Measurements from ENCODE around the gene KAZN. TPM values are rescaled to one million over a fixed set of nuclear protein-coding genes. Genes with fewer than 3 reads are reported as not detected.

KAZN gene
- polyA plus RNA-seq, 1 of the 3 experiments (the other 2 are of a cell fraction), result 6.8 TPM

DNA sequence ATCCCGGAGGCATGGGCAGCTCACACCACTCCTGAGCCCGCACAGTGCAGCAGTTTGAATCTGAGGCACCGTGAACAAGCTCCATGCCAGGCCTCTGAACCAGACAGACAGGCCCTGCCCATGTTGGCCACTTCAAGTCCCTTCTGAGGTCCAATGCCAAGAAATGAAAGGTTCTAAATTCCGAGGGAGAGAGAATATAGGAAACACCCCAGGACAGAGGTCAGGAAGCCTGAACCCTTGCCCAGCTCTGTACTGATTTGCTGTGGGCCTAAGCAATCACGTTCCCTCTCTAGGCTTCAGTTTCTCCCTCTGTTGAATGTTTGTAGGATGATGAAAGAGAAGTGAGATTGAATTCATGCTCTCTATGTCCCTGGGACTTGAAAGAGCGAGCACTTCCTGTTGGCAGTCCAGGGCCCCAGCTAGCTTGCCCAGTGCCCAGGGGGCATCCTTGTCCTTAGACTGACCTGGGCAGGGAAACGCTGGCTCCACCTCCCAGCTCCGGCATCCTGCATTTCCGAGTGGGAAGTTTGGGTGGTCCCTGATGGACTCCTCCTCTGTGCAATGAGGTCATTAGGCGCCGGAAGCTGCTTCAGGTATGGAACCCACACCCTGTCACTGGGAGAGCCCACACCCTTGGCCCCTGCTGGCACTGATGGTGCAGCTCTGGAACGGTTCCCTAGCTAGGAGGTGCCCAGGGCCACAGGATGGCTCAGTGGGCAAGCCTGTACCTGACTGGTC is 312.7 kb downstream of the KAZN start (continued):
- TF ChIP-seq, protein P1, sequence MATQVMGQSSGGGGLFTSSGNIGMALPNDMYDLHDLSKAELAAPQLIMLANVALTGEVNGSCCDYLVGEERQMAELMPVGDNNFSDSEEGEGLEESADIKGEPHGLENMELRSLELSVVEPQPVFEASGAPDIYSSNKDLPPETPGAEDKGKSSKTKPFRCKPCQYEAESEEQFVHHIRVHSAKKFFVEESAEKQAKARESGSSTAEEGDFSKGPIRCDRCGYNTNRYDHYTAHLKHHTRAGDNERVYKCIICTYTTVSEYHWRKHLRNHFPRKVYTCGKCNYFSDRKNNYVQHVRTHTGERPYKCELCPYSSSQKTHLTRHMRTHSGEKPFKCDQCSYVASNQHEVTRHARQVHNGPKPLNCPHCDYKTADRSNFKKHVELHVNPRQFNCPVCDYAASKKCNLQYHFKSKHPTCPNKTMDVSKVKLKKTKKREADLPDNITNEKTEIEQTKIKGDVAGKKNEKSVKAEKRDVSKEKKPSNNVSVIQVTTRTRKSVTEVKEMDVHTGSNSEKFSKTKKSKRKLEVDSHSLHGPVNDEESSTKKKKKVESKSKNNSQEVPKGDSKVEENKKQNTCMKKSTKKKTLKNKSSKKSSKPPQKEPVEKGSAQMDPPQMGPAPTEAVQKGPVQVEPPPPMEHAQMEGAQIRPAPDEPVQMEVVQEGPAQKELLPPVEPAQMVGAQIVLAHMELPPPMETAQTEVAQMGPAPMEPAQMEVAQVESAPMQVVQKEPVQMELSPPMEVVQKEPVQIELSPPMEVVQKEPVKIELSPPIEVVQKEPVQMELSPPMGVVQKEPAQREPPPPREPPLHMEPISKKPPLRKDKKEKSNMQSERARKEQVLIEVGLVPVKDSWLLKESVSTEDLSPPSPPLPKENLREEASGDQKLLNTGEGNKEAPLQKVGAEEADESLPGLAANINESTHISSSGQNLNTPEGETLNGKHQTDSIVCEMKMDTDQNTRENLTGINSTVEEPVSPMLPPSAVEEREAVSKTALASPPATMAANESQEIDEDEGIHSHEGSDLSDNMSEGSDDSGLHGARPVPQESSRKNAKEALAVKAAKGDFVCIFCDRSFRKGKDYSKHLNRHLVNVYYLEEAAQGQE (IDR thresholded peaks at IDR 0.05; ENCODE audit: low read depth, low read length), result no peak
- no peak for TF ChIP-seq TEAD4 (IDR thresholded peaks at IDR 0.05; ENCODE audit: borderline replicate concordance, insufficient read depth)

DNA sequence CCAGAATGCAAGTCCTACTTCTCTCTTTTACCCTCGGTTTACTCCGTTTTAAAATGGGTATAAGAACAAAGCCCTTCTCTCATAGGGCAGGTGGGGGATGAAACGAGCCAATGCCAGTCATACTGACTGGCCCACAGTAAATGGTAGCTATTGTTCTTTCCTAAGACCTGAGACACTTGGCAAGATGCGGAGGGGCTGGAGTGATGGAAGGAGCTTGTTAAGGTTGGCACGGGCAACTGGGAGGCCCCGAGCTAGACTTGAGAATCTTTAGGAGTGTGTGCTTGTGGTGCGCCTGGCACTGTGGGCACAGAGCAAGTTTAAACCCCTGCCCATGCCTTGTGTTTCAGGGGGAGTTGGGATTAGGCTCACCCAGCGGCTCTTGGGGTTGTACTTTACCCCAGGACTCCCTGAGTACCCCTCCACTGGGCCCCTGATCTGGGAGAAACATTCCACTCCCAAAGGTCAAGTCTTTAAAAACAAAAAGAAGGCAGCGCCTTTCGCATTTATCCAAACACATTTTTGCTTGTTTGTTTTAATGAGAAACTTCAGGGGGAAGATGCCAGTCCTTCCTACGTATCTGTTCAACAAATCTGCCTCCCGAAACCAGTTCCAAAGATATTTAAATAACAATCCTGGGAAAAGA is 314.5 kb downstream of the KAZN start:
- Histone ChIP-seq H3K4me2 (no peak overlapping the region), H3F3A (replicated peaks; ENCODE audit: insufficient read depth) (no peaks in the 10 kb centered on the region), H3K36me3 (replicated peaks in 1 of 2; ENCODE audit: control insufficient read depth in 1 of 2, insufficient read depth in 2 of 2, low read length in 1 of 2) (no peaks in the 10 kb centered on the region), H3K9ac (no peak overlapping the region), H3K27me3 (ENCODE audit: insufficient read depth) (no peaks in the 10 kb centered on the region), H3K79me2 (ENCODE audit: insufficient read depth) (no peaks in the 10 kb centered on the region), H3K9me2 (no peaks in the 10 kb centered on the region), H2AFZ (ENCODE audit: low read depth) (no peak overlapping the region), H3K9me3 (no peaks in the 10 kb centered on the region), H3K4me3 (ENCODE audit: low read depth in 2 of 2, low read length in 1 of 2) (no peak overlapping the region), H3K27ac (ENCODE audit: low read depth in 2 of 2, low read length in 1 of 2) (no peak overlapping the region), H4K20me1 (ENCODE audit: insufficient read depth) (no peaks in the 10 kb centered on the region), H3K4me1 (ENCODE audit: control insufficient read depth in 1 of 2, insufficient read depth in 2 of 2, low read depth in 1 of 2, low read length in 1 of 2) (peaks cover 0 to 7% of the 10 kb centered on the region in 2 experiments; a peak in 1 of 4 replicates)
- CTCF ChIA-PET, result interaction anchor here (1.5 to 2.7 kb wide), 2 partner anchors 68 to 114 kb away, joined by 3 to 18 read pairs; no protein-coding TSS in a partner anchor
- POLR2A ChIA-PET, result no interaction called here
- no peak for DNase-seq
- WGBS (ENCODE audit: low lambda C conversion rate), result 83% methylated on average over 11 of the region's 12 CpGs
- TF ChIP-seq MAX (IDR thresholded peaks at IDR 0.05; ENCODE audit: low read depth) (no peak), ELF1 (IDR thresholded peaks at IDR 0.05) (no peak), RAD21 (IDR thresholded peaks at IDR 0.05; ENCODE audit: low read length) (no peak), GABPA (IDR thresholded peaks at IDR 0.05; ENCODE audit: low read depth) (no peak), CHD2 (IDR thresholded peaks at IDR 0.05; ENCODE audit: low read length, partially characterized antibody) (no peak)
- TF ChIP-seq, protein P1 (IDR thresholded peaks at IDR 0.05; ENCODE audit: low read depth, low read length), result no peak
- TF ChIP-seq, protein P2, sequence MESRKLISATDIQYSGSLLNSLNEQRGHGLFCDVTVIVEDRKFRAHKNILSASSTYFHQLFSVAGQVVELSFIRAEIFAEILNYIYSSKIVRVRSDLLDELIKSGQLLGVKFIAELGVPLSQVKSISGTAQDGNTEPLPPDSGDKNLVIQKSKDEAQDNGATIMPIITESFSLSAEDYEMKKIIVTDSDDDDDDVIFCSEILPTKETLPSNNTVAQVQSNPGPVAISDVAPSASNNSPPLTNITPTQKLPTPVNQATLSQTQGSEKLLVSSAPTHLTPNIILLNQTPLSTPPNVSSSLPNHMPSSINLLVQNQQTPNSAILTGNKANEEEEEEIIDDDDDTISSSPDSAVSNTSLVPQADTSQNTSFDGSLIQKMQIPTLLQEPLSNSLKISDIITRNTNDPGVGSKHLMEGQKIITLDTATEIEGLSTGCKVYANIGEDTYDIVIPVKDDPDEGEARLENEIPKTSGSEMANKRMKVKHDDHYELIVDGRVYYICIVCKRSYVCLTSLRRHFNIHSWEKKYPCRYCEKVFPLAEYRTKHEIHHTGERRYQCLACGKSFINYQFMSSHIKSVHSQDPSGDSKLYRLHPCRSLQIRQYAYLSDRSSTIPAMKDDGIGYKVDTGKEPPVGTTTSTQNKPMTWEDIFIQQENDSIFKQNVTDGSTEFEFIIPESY (IDR thresholded peaks at IDR 0.05; ENCODE audit: borderline replicate concordance, low read depth), result no peak
